ENCODE data around the gene ENPEP.
"Not testable (repeated sequence)": the region's sequence is repeated elsewhere in the genome, so short reads cannot be mapped to it uniquely, and the experiment has no call there.

Gene ENPEP

DNA sequence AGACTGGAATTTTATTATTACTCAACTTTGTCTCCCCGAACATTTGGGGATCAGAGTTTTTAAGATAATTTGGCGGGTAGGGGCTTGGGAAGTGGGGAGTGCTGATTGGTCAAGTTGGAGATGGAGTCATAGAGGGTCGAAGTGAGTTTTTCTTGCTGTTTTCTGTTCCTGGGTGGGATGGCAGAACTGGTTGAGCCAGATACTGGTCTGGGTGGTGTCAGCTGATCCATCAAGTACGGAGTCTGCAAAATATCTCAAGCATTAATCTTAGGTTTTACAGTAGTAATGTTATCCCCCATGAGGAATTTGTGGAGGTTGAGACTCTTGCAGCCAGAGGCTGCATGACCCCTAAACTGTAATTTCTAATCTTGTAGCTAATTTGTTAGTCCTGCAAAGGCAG, 10.9 kb downstream of the ENPEP start:
- not testable (repeated sequence) for H3K4me2 ChIP-seq (ENCODE audit: low read length); H3K27me3 ChIP-seq (ENCODE audit: control insufficient read depth, insufficient read depth, low read length); H3K9me3 ChIP-seq (replicated peaks; ENCODE audit: low read length); H3K9ac ChIP-seq (ENCODE audit: low read depth, low read length); H3K4me3 ChIP-seq (ENCODE audit: low read length); H3K36me3 ChIP-seq (ENCODE audit: insufficient read depth, low read length)
- peaks cover 18% of the 10 kb centered on the region for H3K4me1 ChIP-seq (ENCODE audit: control insufficient read depth, insufficient read depth, low read length)

DNA sequence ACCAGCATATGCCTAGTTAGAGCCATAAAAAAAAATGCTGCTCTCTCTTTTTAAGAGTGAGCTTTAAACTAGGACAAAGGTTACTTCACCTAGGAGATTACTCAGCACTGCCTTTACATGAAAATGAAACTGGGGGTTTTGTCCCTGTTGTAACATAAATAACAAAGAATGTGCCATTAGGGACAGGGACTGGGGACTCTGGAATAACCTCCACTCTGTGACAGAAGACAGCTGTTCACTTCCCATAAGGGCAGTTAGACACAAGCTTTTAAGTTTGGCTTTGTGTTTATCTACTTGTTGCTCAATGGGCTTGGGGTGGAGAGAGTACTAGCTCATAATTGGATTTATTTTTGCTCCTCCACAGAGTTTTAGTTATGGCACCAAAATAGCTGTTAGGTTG, 11.9 kb downstream of the ENPEP start:
- H3K9me3 ChIP-seq (replicated peaks; ENCODE audit: low read length): no peaks in the 10 kb centered on the region
- peaks cover 18% of the 10 kb centered on the region for H3K4me1 ChIP-seq (ENCODE audit: control insufficient read depth, insufficient read depth, low read length)
- no peaks in the 10 kb centered on the region for H3K36me3 ChIP-seq (ENCODE audit: insufficient read depth, low read length)
- no peaks in the 10 kb centered on the region for H3K27me3 ChIP-seq (ENCODE audit: control insufficient read depth, insufficient read depth, low read length)
- H3K4me2 ChIP-seq (ENCODE audit: low read length): no peak overlapping the region
- H3K9ac ChIP-seq (ENCODE audit: low read depth, low read length): no peak overlapping the region
- no peak overlapping the region for H3K4me3 ChIP-seq (ENCODE audit: low read length)

DNA sequence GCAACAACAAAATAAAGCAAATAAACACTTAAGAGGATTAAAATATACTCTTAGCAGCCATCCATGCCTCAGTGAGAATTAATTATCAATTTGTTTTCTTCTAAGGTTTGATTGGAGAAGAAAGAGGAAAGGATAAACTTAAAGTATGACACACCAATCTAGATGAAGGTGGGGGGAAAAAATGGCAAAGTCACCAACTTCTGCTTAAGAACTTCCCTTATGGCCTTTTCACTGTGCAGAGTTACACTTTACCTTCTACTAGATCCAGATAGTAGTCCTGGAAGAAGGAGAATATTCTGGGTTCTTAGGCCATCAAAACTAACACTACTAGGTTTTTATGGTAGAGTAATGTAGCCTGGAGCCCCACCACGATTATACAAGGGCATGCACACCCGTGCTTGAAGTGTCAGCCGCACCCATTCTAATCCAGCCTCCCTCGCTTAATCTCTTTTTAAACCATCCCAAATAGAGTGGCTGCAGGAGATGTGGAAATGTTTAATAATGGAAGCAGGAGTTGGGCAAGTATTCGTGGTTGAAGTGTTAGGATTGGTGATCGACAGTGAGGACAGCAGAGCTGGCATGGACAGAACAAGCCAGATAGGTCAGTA, 14.1 kb downstream of the ENPEP start:
- Histone ChIP-seq H3K36me3 (ENCODE audit: insufficient read depth, low read length) (no peaks in the 10 kb centered on the region), H3K9ac (ENCODE audit: low read depth, low read length) (no peak overlapping the region), H3K4me1 (ENCODE audit: control insufficient read depth, insufficient read depth, low read length) (peaks cover 18% of the 10 kb centered on the region), H3K27me3 (ENCODE audit: control insufficient read depth, insufficient read depth, low read length) (no peaks in the 10 kb centered on the region), H3K4me2 (ENCODE audit: low read length) (no peak overlapping the region), H3K4me3 (ENCODE audit: low read length) (no peak overlapping the region), H3K9me3 (replicated peaks; ENCODE audit: low read length) (no peaks in the 10 kb centered on the region)

GRCh38 chr4:110492522-110492921, 16.6 kb downstream of the ENPEP start:
- Histone ChIP-seq H3K4me3 (ENCODE audit: low read length) (no peak overlapping the region), H3K27me3 (ENCODE audit: control insufficient read depth, insufficient read depth, low read length) (no peaks in the 10 kb centered on the region), H3K36me3 (ENCODE audit: insufficient read depth, low read length) (no peaks in the 10 kb centered on the region), H3K4me1 (ENCODE audit: control insufficient read depth, insufficient read depth, low read length) (peaks cover 11% of the 10 kb centered on the region), H3K9me3 (replicated peaks; ENCODE audit: low read length) (no peaks in the 10 kb centered on the region), H3K9ac (ENCODE audit: low read depth, low read length) (no peak overlapping the region), H3K4me2 (ENCODE audit: low read length) (no peak overlapping the region)

DNA sequence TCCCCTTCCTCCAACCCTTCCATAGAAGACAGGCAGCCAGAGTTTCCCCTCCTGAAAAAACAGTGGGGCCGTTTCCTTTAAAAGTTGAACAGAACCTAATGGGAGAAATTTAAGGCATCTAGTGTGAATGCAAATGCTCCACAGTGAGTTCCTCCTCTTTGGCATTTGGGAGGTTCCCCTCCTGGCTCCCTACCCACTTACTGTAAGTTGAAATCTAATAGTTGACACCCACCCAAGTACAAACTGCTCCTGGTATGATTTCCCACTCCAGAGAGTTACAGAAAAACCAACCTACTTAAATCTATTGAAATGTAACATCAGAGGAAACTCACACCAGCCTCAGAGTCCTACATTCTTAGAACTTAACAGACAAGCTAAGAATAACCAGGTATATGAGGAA, 17.6 kb downstream of the ENPEP start:
- H3K36me3 ChIP-seq (ENCODE audit: insufficient read depth, low read length): no peaks in the 10 kb centered on the region
- no peak overlapping the region for H3K9ac ChIP-seq (ENCODE audit: low read depth, low read length)
- peaks cover 1% of the 10 kb centered on the region for H3K4me1 ChIP-seq (ENCODE audit: control insufficient read depth, insufficient read depth, low read length)
- H3K4me3 ChIP-seq (ENCODE audit: low read length): no peak overlapping the region
- no peak overlapping the region for H3K4me2 ChIP-seq (ENCODE audit: low read length)
- H3K27me3 ChIP-seq (ENCODE audit: control insufficient read depth, insufficient read depth, low read length): no peaks in the 10 kb centered on the region
- H3K9me3 ChIP-seq (replicated peaks; ENCODE audit: low read length): no peaks in the 10 kb centered on the region

DNA sequence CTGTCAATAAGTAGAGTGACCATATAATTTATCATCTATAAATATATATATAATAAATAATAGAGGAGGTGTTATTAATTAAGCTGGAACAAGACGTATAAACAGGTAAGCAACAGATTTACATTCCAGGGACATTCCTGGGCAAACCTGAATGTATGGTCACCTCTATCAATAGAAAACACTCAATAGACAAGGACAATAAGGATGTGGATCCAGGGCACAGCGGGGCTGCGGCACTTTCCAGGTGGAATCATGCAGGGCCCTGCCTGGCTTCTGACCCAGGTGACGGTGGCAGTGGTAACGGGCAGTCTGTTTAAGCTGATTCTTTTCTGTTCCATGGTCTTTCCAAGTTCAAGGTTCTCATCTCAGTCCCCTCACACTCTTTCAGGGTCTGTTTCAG, 22.5 kb downstream of the ENPEP start:
- peaks cover 2% of the 10 kb centered on the region for H3K4me1 ChIP-seq (ENCODE audit: control insufficient read depth, insufficient read depth, low read length)
- H3K27me3 ChIP-seq (ENCODE audit: control insufficient read depth, insufficient read depth, low read length): no peaks in the 10 kb centered on the region
- no peak overlapping the region for H3K4me3 ChIP-seq (ENCODE audit: low read length)
- H3K36me3 ChIP-seq (ENCODE audit: insufficient read depth, low read length): no peaks in the 10 kb centered on the region
- no peak overlapping the region for H3K4me2 ChIP-seq (ENCODE audit: low read length)
- peaks cover 3% of the 10 kb centered on the region for H3K9me3 ChIP-seq (replicated peaks; ENCODE audit: low read length)
- H3K9ac ChIP-seq (ENCODE audit: low read depth, low read length): no peak overlapping the region

GRCh38 chr4:110499126-110499525, 23.2 kb downstream of the ENPEP start:
- Histone ChIP-seq H3K27me3 (ENCODE audit: control insufficient read depth, insufficient read depth, low read length) (no peaks in the 10 kb centered on the region), H3K36me3 (ENCODE audit: insufficient read depth, low read length) (no peaks in the 10 kb centered on the region)

GRCh38 chr4:110501826-110502225, 25.9 kb downstream of the ENPEP start:
- Histone ChIP-seq H3K4me2 (ENCODE audit: low read length) (no peak overlapping the region), H3K4me3 (ENCODE audit: low read length) (no peak overlapping the region), H3K9me3 (replicated peaks; ENCODE audit: low read length) (peaks cover 3% of the 10 kb centered on the region), H3K9ac (ENCODE audit: low read depth, low read length) (no peak overlapping the region), H3K36me3 (ENCODE audit: insufficient read depth, low read length) (no peaks in the 10 kb centered on the region), H3K4me1 (ENCODE audit: control insufficient read depth, insufficient read depth, low read length) (peaks cover 8% of the 10 kb centered on the region), H3K27me3 (ENCODE audit: control insufficient read depth, insufficient read depth, low read length) (no peaks in the 10 kb centered on the region)

More at GRCh38 chr4:110499126-110499525, 23.2 kb downstream of the ENPEP start:
- H3K4me3 ChIP-seq (ENCODE audit: low read length): no peak overlapping the region
- H3K9me3 ChIP-seq (replicated peaks; ENCODE audit: low read length): peaks cover 3% of the 10 kb centered on the region
- H3K4me2 ChIP-seq (ENCODE audit: low read length): no peak overlapping the region
- no peak overlapping the region for H3K9ac ChIP-seq (ENCODE audit: low read depth, low read length)
- peaks cover 8% of the 10 kb centered on the region for H3K4me1 ChIP-seq (ENCODE audit: control insufficient read depth, insufficient read depth, low read length)

- H3K36me3 ChIP-seq (ENCODE audit: insufficient read depth, low read length): no peaks in the 10 kb centered on the region
- H3K27me3 ChIP-seq (ENCODE audit: control insufficient read depth, insufficient read depth, low read length): no peaks in the 10 kb centered on the region
- peak overlapping the region; percentile 9 for H3K4me3 ChIP-seq (ENCODE audit: low read length)
- peaks cover 8% of the 10 kb centered on the region for H3K4me1 ChIP-seq (ENCODE audit: control insufficient read depth, insufficient read depth, low read length)
- H3K4me2 ChIP-seq (ENCODE audit: low read length): peak overlapping the region; percentile 53
- no peak overlapping the region for H3K9ac ChIP-seq (ENCODE audit: low read depth, low read length)
- H3K9me3 ChIP-seq (replicated peaks; ENCODE audit: low read length): peaks cover 3% of the 10 kb centered on the region
These were observed 27.5 kb downstream of the ENPEP start for GRCh38 chr4:110503270-110504083.

DNA sequence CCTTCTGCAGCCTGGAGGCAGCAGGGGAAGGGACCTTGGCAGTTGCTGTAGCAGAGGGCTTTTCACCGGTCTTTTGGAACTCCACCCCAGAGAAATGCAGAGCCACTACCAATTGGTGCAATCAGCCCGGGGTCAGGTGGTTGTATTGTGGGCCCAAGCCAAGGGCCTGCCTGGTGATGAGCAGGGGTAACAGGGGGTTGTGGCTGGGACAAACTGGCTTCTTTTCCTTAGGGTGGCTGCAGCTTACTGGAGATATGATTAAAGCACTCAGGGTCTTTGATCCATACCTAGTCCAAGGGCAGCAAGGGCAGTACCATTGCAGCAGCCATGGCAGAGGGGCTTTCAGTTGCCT, 28.1 kb downstream of the ENPEP start:
- H3K4me2 ChIP-seq (ENCODE audit: low read length): peak overlapping the region; percentile 53
- no peak overlapping the region for H3K4me3 ChIP-seq (ENCODE audit: low read length)
- no peaks in the 10 kb centered on the region for H3K27me3 ChIP-seq (ENCODE audit: control insufficient read depth, insufficient read depth, low read length)
- H3K4me1 ChIP-seq (ENCODE audit: control insufficient read depth, insufficient read depth, low read length): peaks cover 8% of the 10 kb centered on the region
- peaks cover 3% of the 10 kb centered on the region for H3K9me3 ChIP-seq (replicated peaks; ENCODE audit: low read length)
- H3K36me3 ChIP-seq (ENCODE audit: insufficient read depth, low read length): no peaks in the 10 kb centered on the region
- no peak overlapping the region for H3K9ac ChIP-seq (ENCODE audit: low read depth, low read length)

- Histone ChIP-seq H3K9ac (ENCODE audit: low read depth, low read length) (no peak overlapping the region), H3K27me3 (ENCODE audit: control insufficient read depth, insufficient read depth, low read length) (no peaks in the 10 kb centered on the region), H3K4me1 (ENCODE audit: control insufficient read depth, insufficient read depth, low read length) (peaks cover 8% of the 10 kb centered on the region), H3K36me3 (ENCODE audit: insufficient read depth, low read length) (no peaks in the 10 kb centered on the region), H3K4me3 (ENCODE audit: low read length) (no peak overlapping the region), H3K4me2 (ENCODE audit: low read length) (no peak overlapping the region), H3K9me3 (replicated peaks; ENCODE audit: low read length) (peaks cover 3% of the 10 kb centered on the region)
These were observed 29.5 kb downstream of the ENPEP start for GRCh38 chr4:110505440-110505839.
